Measurements from ENCODE around the gene CLCN4. TPM values are rescaled to one million over a fixed set of nuclear protein-coding genes. Genes with fewer than 3 reads are reported as not detected.
A peak's percentile ranks its signal among the peaks of the same experiment; 100 is the strongest.

CLCN4 gene
- total and polyA plus RNA-seq, 2 donors (not counting 1 experiment from before 2014, with no cell fraction given) = 7.7 to 9.1 TPM

DNA sequence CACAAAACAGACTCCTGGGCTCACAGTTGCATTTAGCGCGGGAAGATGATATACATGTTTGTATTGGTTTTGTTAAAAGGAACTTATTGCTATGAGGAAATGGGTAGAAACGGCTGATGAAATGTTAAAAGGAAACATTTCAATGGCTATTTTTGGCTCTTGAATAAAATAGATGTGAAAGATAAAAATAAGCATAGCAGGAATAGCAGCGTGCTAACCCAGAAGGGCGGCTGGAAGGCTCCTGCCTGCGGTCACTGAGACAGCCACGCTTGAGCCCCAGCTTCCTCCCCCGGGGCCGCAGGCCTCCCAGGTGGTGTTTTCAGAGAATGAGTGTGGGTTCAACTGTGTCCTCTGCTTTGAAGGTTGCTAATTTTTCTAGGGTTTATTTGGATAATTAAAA, 35.0 kb upstream of the CLCN4 start:
- Histone ChIP-seq H3K4me1 (ENCODE audit: control insufficient read depth in 2 of 2, insufficient read depth in 2 of 2, low read length in 2 of 2) (peaks cover 58 to 70% of the 10 kb centered on the region in 2 donors), H4K20me1 (ENCODE audit: control insufficient read depth, insufficient read depth, low read length, poor library complexity, severe bottlenecking) (no peaks in the 10 kb centered on the region), H2AFZ (ENCODE audit: insufficient read depth, low read depth, low read length, poor library complexity, severe bottlenecking) (no peak overlapping the region), H3K9me3 (ENCODE audit: control extremely low read depth in 1 of 3, control insufficient read depth in 2 of 3, insufficient read depth in 1 of 3, low read length in 2 of 3) (peaks cover 0 to 3% (median 0%) of the 10 kb centered on the region in 3 donors), H3K27me3 (replicated peaks in 1 of 4; ENCODE audit: control extremely low read depth in 1 of 4, control insufficient read depth in 3 of 4, insufficient read depth in 4 of 4, low read length in 3 of 4) (no peaks in the 10 kb centered on the region), H3K9ac (ENCODE audit: low read length) (peak overlapping the region; percentile 38), H3K4me3 (ENCODE audit: control extremely low read depth in 1 of 5, extremely low read depth in 1 of 5, insufficient read depth in 1 of 5, low read depth in 2 of 5, low read length in 4 of 5) (peak overlapping the region in 2 of 5 experiments; percentile 18 to 46), H3K79me2 (ENCODE audit: control insufficient read depth, insufficient read depth, low read length) (peaks cover 36% of the 10 kb centered on the region), H3K4me2 (replicated peaks; ENCODE audit: low read depth, low read length, poor library complexity, severe bottlenecking) (peak overlapping the region; percentile 64), H3K36me3 (replicated peaks in 1 of 2; ENCODE audit: control extremely low read depth in 1 of 2, control insufficient read depth in 1 of 2, extremely low read depth in 1 of 2, insufficient read depth in 2 of 2, low read length in 1 of 2) (peaks cover 0 to 31% of the 10 kb centered on the region in 2 experiments), H3K27ac (ENCODE audit: low read length in 2 of 2) (peak overlapping the region; percentile 68 to 82)
- TF ChIP-seq, protein P1, sequence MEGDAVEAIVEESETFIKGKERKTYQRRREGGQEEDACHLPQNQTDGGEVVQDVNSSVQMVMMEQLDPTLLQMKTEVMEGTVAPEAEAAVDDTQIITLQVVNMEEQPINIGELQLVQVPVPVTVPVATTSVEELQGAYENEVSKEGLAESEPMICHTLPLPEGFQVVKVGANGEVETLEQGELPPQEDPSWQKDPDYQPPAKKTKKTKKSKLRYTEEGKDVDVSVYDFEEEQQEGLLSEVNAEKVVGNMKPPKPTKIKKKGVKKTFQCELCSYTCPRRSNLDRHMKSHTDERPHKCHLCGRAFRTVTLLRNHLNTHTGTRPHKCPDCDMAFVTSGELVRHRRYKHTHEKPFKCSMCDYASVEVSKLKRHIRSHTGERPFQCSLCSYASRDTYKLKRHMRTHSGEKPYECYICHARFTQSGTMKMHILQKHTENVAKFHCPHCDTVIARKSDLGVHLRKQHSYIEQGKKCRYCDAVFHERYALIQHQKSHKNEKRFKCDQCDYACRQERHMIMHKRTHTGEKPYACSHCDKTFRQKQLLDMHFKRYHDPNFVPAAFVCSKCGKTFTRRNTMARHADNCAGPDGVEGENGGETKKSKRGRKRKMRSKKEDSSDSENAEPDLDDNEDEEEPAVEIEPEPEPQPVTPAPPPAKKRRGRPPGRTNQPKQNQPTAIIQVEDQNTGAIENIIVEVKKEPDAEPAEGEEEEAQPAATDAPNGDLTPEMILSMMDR (IDR thresholded peaks at IDR 0.05) = no peak
- no peak for TF ChIP-seq EZH2 (IDR thresholded peaks at IDR 0.05; ENCODE audit: borderline replicate concordance, insufficient read depth, low read depth, low read length, poor library complexity, severe bottlenecking)
- no peaks in the 10 kb centered on the region for H3K27me3 Mint-ChIP-seq
- CTCF ChIA-PET = interaction anchor here (1.6 to 13.3 kb wide), 7 partner anchors 9 to 124 kb away, joined by 3 to 160 read pairs (median 17); partner anchors contain the start of gene CLCN4
- WGBS (ENCODE audit: insufficient coverage) = 0% methylated on average over 1 of the region's 9 CpGs
- DNase-seq (peak; percentile 79), ATAC-seq (ENCODE audit: low read depth) (peak; percentile 74)
- POLR2A ChIA-PET = interaction anchor here (1.1 kb wide), 1 partner anchor 10 kb away, joined by 3 read pairs; no protein-coding TSS in a partner anchor
- no peaks in the 10 kb centered on the region for H3K9me3 Mint-ChIP-seq (ENCODE audit: insufficient read depth)
- intact Hi-C loops (cut with micrococcal nuclease) = loop anchor here (1.0 kb wide), 1 partner anchor 444 kb away; no protein-coding TSS in a partner anchor
- peak overlapping the region; percentile 68 for H3K4me3 Mint-ChIP-seq
- H3K4me1 Mint-ChIP-seq = peaks cover 64% of the 10 kb centered on the region
- peak overlapping the region; percentile 76 for H3K27ac Mint-ChIP-seq

DNA sequence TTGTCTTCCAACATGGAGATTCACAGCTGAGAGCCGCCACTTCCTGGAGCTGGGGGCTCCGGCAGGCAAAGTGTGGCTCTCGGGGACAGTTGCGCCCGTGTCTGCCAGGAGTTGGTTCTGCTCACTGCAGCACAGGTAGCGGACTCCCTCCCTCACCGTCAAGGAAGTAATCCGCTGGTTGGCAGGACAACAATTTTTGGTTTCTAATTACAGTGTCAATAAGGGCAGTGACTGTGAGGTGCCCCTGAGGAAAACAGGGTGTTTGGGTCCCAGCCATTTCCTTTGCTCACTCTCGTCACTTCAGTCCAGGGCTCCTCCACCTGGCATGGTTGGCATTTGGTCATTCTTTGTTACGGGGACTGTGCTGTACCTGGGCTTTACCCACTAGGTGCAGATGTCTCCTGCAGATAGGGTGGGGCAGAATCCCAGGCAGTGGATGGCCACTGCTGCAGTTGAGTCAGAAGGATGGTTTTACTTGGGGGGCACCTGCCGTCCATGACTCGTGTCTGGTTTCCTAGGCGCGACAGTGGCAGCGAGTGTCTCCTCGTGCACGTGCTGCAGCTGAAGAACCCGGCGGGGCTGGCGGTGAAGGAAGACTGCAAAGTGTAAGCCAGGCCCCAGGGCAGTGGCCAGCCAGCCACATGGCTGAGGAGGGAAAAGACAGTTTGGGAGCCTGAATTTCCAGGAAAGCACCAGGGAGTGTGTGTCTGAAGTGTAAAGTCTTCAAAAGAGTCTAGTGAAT, 32.1 kb upstream of the CLCN4 start:
- no peak overlapping the region for H3K4me2 ChIP-seq (replicated peaks; ENCODE audit: low read depth, low read length, poor library complexity, severe bottlenecking)
- no peak overlapping the region for H2AFZ ChIP-seq (ENCODE audit: insufficient read depth, low read depth, low read length, poor library complexity, severe bottlenecking)
- Mint-ChIP-seq H3K27ac (no peak overlapping the region), H3K27me3 (no peaks in the 10 kb centered on the region), H3K4me3 (no peak overlapping the region), H3K4me1 (peaks cover 42% of the 10 kb centered on the region), H3K9me3 (ENCODE audit: insufficient read depth) (no peaks in the 10 kb centered on the region)
- H3K79me2 ChIP-seq (ENCODE audit: control insufficient read depth, insufficient read depth, low read length) = peaks cover 27% of the 10 kb centered on the region
- H3K36me3 ChIP-seq (replicated peaks in 1 of 2; ENCODE audit: control extremely low read depth in 1 of 2, control insufficient read depth in 1 of 2, extremely low read depth in 1 of 2, insufficient read depth in 2 of 2, low read length in 1 of 2) = peaks cover 0 to 41% of the 10 kb centered on the region in 2 experiments
- 91% methylated on average over 10 of the region's 20 CpGs for WGBS (ENCODE audit: insufficient coverage)
- ATAC-seq (ENCODE audit: low read depth) (no peak), DNase-seq (no peak)
- TF ChIP-seq, protein P1 (IDR thresholded peaks at IDR 0.05) = no peak
- no peak for TF ChIP-seq EZH2 (IDR thresholded peaks at IDR 0.05; ENCODE audit: borderline replicate concordance, insufficient read depth, low read depth, low read length, poor library complexity, severe bottlenecking)
- CTCF ChIA-PET = interaction anchor here (1.0 kb wide), 1 partner anchor 239 kb away, joined by 4 read pairs; no protein-coding TSS in a partner anchor
- H3K4me3 ChIP-seq (ENCODE audit: control extremely low read depth in 1 of 5, extremely low read depth in 1 of 5, insufficient read depth in 1 of 5, low read depth in 2 of 5, low read length in 4 of 5) = no peak overlapping the region
- H3K4me1 ChIP-seq (ENCODE audit: control insufficient read depth in 2 of 2, insufficient read depth in 2 of 2, low read length in 2 of 2) = peaks cover 39 to 43% of the 10 kb centered on the region in 2 donors
- POLR2A ChIA-PET = no interaction called here
- no peaks in the 10 kb centered on the region for H3K27me3 ChIP-seq (replicated peaks in 1 of 4; ENCODE audit: control extremely low read depth in 1 of 4, control insufficient read depth in 3 of 4, insufficient read depth in 4 of 4, low read length in 3 of 4)
- intact Hi-C loops (cut with micrococcal nuclease) = no loop called here
- peaks cover 0 to 2% (median 0%) of the 10 kb centered on the region in 3 donors for H3K9me3 ChIP-seq (ENCODE audit: control extremely low read depth in 1 of 3, control insufficient read depth in 2 of 3, insufficient read depth in 1 of 3, low read length in 2 of 3)
- no peaks in the 10 kb centered on the region for H4K20me1 ChIP-seq (ENCODE audit: control insufficient read depth, insufficient read depth, low read length, poor library complexity, severe bottlenecking)
- H3K27ac ChIP-seq (ENCODE audit: low read length in 2 of 2) = no peak overlapping the region
- no peak overlapping the region for H3K9ac ChIP-seq (ENCODE audit: low read length)
